ENCODE results near the gene SH3BGRL3. TPM values are rescaled to one million over a fixed set of nuclear protein-coding genes. Genes with fewer than 3 reads are reported as not detected.
A peak's percentile ranks its signal among the peaks of the same experiment; 100 is the strongest.

SH3BGRL3 gene
- total and polyA plus RNA-seq, 2 of the 13 experiments (the other 11 are each of a cell fraction or from before 2014, with no cell fraction given) = 11.4 to 12.2 TPM

DNA sequence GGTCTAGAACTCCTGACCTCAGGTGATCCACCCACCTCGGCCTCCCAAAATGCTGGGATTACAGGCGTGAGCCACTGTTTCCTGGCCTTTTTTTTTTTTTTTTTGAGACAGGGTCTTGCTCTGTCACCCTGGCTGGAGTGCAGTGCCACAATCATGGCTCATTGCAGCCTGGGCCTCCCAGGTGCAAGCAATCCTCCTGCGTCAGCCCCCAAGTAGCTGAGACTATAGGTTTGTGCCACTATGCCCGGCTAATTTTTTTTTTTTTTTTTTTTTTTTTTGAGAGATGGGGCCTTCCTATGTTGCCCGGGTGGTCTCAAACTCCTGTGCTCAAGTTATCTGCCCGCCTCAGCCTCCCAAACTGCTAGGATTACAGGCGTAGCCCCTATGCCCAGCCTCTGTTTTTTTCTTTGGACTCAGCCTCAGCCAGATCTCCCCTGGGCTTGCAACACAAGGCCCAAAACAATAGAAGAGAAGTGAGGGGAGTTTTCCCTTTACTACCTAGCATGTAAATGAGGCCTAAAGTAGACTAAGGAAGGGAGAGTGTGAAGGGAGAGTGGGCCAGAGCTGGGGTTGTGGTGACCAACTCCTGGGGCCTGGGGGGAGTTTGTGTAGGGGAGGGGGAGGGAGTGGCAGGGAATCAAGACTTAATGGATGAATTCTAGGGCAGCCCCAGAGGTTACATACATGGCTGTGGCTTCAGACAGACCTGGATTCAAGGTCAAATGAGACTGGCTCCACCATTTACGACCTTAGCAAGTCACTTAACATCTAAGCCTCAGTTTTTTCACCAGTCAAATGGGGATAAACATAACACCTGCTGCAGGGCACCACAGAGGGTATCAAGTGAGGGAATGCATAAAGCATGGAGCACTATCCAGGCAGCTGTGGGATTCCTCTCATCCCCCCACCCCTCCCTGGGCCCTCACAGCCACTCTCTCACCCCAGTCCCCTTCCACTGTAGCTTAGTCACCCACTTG lies 36.3 kb downstream of the SH3BGRL3 start:
- Histone ChIP-seq H3K27ac (ENCODE audit: extremely low read length, insufficient read depth, low read length) (no peak overlapping the region), H3K9ac (ENCODE audit: insufficient read depth, low read depth, low read length) (no peak overlapping the region), H2AFZ (ENCODE audit: low read length) (no peak overlapping the region), H3K27me3 (ENCODE audit: control insufficient read depth in 1 of 2, insufficient read depth in 2 of 2, low read length in 2 of 2) (no peaks in the 10 kb centered on the region), H3K36me3 (replicated peaks in 1 of 2; ENCODE audit: control insufficient read depth in 1 of 2, insufficient read depth in 2 of 2, low read length in 2 of 2) (no peaks in the 10 kb centered on the region), H4K20me1 (ENCODE audit: insufficient read depth, low read length) (no peaks in the 10 kb centered on the region), H3K79me2 (ENCODE audit: insufficient read depth, low read length) (no peaks in the 10 kb centered on the region), H3K9me3 (ENCODE audit: low read length) (no peaks in the 10 kb centered on the region), H3K4me3 (replicated peaks in 1 of 3; ENCODE audit: insufficient read depth in 1 of 3, low read depth in 2 of 3, low read length in 3 of 3) (no peak overlapping the region), H3K4me1 (ENCODE audit: insufficient read depth, low read length) (peaks cover 15% of the 10 kb centered on the region; the same call in 1 of the 2 replicates), H3K4me2 (ENCODE audit: low read depth, low read length) (no peak overlapping the region)
- DNase-seq (ENCODE audit: low spot score) (no peak), FAIRE-seq (no peak), ATAC-seq (no peak)
- BruUV-seq (replicated peaks) = no TSS peak
- ChIA-PET CTCF (ENCODE audit: low intra/inter-chr PET ratio, low total read pairs) (no interaction called here), POLR2A (interaction anchor here (0.6 kb wide), 1 partner anchor 1499 kb away, joined by 3 read pairs; no protein-coding TSS in a partner anchor)
- 64% methylated on average over 8 of the region's 8 CpGs for WGBS (ENCODE audit: low lambda C conversion rate)
- in situ Hi-C loops (cut with HindIII; ENCODE audit: extremely low pct_ligation_motif_present, low pct_unique_long_range_greater_than_20kb) = no loop called here
- intact Hi-C loops (cut with micrococcal nuclease; ENCODE audit: unreplicated experiment) = no loop called here
- TF ChIP-seq SYNCRIP (IDR thresholded peaks at IDR 0.05; ENCODE audit: insufficient read depth, low read depth, low read length) (no peak), ZNF629 (CRISPR knock-in tag; conservative IDR thresholded peaks at IDR 0.05) (peak; percentile 64)

DNA sequence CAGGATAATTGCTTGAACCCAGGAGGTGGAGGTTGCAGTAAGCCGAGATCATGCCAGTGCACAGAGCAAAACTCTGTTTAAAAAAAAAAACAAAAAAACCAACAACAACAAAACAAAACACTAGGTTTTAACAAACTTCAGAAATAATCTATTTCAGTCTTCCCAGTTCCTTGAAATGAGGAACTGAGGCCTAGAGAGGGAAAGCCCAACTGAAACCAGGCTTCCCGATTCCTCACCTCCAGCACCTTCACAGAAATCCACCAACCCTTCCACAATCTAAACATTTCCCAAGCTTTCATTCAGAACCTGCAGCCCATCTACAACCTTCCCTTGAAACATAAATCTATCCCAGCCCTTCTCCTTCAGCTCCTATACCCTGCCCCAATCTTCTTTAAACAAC lies 37.3 kb downstream of the SH3BGRL3 start:
- Histone ChIP-seq H3K9ac (ENCODE audit: insufficient read depth, low read depth, low read length) (no peak overlapping the region), H3K4me1 (ENCODE audit: insufficient read depth, low read length) (peaks cover 15% of the 10 kb centered on the region; the same call in 1 of the 2 replicates), H3K4me3 (replicated peaks in 1 of 3; ENCODE audit: insufficient read depth in 1 of 3, low read depth in 2 of 3, low read length in 3 of 3) (no peak overlapping the region), H3K9me3 (ENCODE audit: low read length) (no peaks in the 10 kb centered on the region), H3K79me2 (ENCODE audit: insufficient read depth, low read length) (no peaks in the 10 kb centered on the region), H3K36me3 (replicated peaks in 1 of 2; ENCODE audit: control insufficient read depth in 1 of 2, insufficient read depth in 2 of 2, low read length in 2 of 2) (no peaks in the 10 kb centered on the region), H2AFZ (ENCODE audit: low read length) (no peak overlapping the region), H3K4me2 (ENCODE audit: low read depth, low read length) (no peak overlapping the region), H3K27ac (ENCODE audit: extremely low read length, insufficient read depth, low read length) (no peak overlapping the region), H4K20me1 (ENCODE audit: insufficient read depth, low read length) (no peaks in the 10 kb centered on the region), H3K27me3 (ENCODE audit: control insufficient read depth in 1 of 2, insufficient read depth in 2 of 2, low read length in 2 of 2) (no peaks in the 10 kb centered on the region)
- 73% methylated on average over 2 of the region's 2 CpGs for WGBS (ENCODE audit: low lambda C conversion rate)
- ChIA-PET CTCF (ENCODE audit: low intra/inter-chr PET ratio, low total read pairs) (no interaction called here), POLR2A (interaction anchor here (0.6 kb wide), 1 partner anchor 1498 kb away, joined by 3 read pairs; no protein-coding TSS in a partner anchor)
- DNase-seq (ENCODE audit: low spot score) (no peak), FAIRE-seq (no peak), ATAC-seq (no peak)
- in situ Hi-C loops (cut with HindIII; ENCODE audit: extremely low pct_ligation_motif_present, low pct_unique_long_range_greater_than_20kb) (no loop called here), intact Hi-C loops (cut with micrococcal nuclease; ENCODE audit: unreplicated experiment) (no loop called here)
- TF ChIP-seq TGIF2 (CRISPR knock-in tag; IDR thresholded peaks at IDR 0.05) = no peak
- TF ChIP-seq, protein P1, sequence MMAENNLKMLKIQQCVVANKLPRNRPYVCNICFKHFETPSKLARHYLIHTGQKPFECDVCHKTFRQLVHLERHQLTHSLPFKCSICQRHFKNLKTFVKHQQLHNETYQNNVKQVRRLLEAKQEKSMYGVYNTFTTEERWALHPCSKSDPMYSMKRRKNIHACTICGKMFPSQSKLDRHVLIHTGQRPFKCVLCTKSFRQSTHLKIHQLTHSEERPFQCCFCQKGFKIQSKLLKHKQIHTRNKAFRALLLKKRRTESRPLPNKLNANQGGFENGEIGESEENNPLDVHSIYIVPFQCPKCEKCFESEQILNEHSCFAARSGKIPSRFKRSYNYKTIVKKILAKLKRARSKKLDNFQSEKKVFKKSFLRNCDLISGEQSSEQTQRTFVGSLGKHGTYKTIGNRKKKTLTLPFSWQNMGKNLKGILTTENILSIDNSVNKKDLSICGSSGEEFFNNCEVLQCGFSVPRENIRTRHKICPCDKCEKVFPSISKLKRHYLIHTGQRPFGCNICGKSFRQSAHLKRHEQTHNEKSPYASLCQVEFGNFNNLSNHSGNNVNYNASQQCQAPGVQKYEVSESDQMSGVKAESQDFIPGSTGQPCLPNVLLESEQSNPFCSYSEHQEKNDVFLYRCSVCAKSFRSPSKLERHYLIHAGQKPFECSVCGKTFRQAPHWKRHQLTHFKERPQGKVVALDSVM (CRISPR knock-in tag; IDR thresholded peaks at IDR 0.05) = no peak
- TF ChIP-seq ZNF816 (CRISPR knock-in tag; IDR thresholded peaks at IDR 0.05; ENCODE audit: borderline replicate concordance) = no peak
- TF ChIP-seq MED1 (CRISPR knock-in tag; IDR thresholded peaks at IDR 0.05) = no peak
- no peak for TF ChIP-seq SALL1 (CRISPR knock-in tag; IDR thresholded peaks at IDR 0.05)
- no peak for TF ChIP-seq ZNF484 (CRISPR knock-in tag; IDR thresholded peaks at IDR 0.05; ENCODE audit: borderline replicate concordance, low read depth)
- TF ChIP-seq SP4 (CRISPR knock-in tag; IDR thresholded peaks at IDR 0.05) = no peak
- no TSS peak for BruUV-seq (replicated peaks)
